NCI-H146 (cell line): Measurements from ENCODE around the gene CPTP.
A peak's percentile ranks its signal among the peaks of the same experiment; 100 is the strongest.
"Not testable (repeated sequence)": the region's sequence is repeated elsewhere in the genome, so short reads cannot be mapped to it uniquely, and the experiment has no call there.

Experiments
- DNase-seq: peaks from one replicate; lab custom pipeline; 2025; lab: John Stamatoyannopoulos, UW

CPTP gene

DNA sequence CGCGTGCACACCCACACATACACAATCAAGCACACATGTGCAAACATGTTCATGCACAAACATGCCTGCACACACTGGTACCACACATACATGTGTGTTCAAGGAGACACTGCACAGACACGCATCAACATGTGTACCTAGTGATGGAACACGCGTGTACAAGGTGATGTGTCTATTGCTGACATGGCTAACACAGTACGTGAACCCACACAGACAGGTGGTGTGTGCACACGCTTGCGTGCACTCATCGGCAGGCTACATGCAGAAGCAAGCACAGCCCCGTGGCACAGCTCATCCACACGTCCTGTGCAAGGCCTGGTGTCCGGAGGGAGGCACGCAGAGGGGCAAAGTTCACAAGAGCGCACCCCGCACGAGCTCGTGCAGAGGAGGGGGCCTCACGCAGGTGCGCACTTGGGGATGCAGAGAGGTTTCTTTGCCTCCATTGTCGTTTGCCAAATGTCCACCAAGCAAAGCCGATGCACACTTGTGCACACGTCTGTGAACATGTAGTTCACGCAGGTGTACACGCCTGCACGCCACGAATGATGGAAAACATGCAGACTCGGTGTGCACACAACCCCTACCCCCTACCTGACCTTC, 17.8 kb upstream of the CPTP start:
- no peak for DNase-seq

DNA sequence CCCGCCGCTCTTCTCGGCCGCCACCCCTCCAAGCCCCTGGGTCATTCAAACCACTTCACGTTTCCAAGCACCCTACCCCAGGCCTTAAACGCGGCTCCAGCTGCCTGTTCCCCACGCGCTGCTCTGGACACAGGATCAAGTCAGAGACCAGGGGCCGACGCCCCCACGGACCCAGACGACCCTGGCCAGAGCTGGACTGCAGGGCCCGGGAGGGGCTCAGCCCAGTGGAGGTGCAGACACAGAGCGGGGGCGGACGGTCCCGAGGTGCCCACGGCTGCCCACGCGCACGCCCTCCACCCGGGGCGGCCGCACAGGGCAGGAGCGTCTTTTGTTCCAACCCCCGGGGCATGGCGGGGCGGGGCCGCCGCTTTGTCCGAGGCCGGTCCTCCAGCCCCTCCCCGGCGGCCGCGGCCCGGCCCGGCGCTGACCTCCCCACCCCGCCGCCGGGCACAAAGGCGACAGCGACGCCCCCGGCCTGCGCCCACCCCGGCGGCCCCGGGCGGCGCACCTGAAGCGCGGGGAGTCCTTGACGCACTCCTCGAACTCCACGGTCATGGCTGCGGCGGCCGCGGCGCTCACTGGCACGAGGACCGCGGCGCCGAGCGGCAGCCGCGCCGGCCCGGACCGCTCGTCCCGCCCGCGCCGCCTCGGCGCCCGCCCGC, 17.2 kb upstream of the CPTP start:
- peak; percentile 37 for DNase-seq

DNA sequence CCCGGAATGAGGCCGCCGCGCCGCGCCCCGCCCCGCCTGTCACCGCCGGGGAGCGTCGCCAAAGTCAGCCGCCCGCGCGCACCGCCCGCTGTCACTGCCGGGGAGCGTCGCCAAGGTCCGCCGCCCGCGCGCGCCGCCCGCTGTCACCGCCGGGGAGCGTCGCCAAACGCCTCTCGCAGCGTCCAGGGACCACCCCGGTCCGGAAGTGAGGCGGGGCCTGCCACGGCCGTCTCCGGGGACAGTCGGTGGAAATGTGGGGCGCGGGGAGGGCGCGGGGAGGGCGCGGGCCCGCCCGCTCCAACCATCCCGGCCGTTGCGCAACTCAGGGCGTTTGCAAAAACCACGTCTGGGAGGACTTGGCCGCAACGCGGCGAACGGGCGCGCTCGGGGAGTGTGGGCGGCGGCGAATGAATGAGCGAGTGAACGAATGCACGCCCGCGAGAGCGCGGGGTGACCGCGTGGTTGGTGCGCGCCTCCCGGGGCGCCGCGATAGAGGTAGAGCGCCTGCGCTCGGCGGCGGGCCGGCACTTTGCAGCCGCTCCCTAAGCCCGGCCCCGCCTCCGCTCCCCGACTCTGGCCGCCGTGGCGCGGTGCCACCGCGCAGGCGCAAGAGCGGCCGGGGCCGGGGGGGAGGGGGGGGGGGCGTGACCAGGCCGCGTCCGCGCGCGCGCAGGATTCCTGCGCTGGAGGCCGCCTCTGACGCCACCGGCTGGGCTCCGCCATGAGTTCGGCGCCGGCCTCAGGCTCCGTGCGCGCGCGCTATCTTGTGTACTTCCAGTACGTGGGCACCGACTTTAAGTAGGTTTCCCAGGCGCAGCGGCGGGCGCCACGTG, 16.5 kb upstream of the CPTP start, which contains the start of the genes ACAP3 and PUSL1:
TSS of gene ACAP3 (minus strand) at position 8 of the 833 bp plus-strand sequence. CDS start 115 bp downstream, outside the sequence.
TSS of gene PUSL1 (plus strand) at position 675 of the 833 bp plus-strand sequence. CDS start at position 722, 47 bp downstream.
- peak; percentile 78 for DNase-seq

DNA sequence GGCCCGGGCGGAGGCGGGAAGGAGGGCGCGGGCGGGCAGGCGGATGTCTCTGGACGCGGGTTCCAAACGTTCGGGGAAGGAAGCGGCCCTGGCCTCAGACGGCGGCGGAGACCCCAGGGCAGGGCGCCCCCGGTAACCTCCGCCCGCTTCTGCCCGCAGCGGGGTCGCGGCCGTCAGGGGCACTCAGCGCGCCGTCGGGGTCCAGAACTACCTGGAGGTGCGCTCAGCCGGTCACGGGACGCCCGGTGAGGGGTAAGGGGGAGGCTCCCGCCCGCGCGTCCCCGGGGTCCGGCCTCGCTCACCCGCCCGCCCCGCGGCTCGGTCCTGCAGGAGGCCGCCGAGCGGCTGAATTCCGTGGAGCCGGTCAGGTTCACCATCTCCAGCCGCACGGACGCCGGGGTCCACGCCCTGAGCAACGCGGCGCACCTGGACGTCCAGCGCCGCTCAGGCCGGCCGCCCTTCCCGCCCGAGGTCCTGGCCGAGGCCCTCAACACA, 15.8 kb upstream of the CPTP start:
- DNase-seq, result peak; percentile 40

DNA sequence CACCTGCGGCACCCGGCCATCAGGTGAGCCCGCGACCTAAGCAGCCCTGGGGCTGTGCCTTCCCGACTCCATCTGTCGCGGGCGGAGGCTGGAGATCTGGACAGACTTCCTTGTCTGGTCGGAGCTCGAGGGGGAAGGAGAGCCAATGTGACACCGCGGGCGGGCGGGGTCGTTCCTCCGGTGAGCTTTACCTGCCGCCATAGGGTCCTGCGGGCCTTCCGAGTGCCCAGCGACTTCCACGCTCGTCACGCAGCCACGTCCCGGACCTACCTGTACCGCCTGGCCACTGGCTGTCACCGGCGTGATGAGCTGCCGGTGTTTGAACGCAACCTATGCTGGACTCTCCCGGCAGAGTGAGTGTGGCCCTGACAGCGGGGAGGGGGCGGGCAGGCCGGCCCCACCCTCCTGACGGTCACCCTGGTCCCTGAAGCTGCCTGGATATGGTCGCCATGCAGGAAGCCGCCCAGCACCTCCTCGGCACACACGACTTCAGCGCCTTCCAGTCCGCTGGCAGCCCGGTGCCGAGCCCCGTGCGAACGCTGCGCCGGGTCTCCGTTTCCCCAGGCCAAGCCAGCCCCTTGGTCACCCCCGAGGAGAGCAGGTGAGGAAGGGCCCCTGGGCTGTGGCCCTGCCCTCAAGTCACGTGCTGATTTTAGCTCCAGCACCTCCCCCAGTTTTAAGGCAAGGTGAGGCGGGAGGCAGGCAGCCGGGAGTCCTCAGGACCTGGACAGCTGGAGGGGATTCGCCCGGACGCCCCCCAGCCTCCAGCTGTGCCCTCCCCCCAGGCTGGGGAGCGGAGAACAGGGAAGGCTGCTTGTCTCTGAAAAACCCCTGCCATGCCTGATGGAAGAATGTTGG, 15.1 kb upstream of the CPTP start:
- DNase-seq, result no peak

DNA sequence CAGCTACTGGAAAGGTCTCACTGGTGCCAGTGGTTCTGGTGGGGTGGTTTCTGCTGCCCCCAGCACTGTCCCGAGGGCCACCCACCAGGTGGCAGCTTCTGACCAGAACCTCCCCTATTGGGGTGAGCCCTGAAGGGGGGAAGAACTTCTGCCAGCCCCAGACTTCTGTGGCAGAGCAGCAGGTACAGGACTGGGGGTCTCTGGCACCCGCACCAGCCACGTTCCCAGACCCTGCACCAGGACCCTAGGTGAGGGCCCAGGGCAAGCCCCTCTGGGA, 14.6 kb upstream of the CPTP start:
- DNase-seq, result no peak

DNA sequence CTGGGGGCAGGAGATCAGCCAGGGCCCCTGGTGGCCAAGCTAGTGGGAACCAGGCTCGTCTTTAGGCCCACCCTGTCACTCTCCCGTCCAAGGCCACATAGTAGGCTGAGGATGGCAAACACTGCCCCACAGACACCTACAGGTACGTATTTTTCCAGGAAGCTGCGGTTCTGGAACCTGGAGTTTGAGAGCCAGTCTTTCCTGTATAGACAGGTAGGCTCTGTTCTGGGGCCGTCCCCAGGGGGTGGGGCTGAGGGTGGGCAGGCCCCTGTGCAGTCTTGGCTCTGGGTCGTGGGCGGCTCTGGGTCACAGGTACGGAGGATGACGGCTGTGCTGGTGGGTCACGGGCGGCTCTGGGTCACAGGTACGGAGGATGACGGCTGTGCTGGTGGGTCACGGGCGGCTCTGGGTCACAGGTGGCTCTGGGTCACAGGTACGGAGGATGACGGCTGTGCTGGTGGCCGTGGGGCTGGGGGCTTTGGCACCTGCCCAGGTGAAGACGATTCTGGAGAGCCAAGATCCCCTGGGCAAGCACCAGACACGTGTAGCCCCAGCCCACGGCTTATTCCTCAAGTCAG, 14.0 kb upstream of the CPTP start:
- DNase-seq, result no peak

DNA sequence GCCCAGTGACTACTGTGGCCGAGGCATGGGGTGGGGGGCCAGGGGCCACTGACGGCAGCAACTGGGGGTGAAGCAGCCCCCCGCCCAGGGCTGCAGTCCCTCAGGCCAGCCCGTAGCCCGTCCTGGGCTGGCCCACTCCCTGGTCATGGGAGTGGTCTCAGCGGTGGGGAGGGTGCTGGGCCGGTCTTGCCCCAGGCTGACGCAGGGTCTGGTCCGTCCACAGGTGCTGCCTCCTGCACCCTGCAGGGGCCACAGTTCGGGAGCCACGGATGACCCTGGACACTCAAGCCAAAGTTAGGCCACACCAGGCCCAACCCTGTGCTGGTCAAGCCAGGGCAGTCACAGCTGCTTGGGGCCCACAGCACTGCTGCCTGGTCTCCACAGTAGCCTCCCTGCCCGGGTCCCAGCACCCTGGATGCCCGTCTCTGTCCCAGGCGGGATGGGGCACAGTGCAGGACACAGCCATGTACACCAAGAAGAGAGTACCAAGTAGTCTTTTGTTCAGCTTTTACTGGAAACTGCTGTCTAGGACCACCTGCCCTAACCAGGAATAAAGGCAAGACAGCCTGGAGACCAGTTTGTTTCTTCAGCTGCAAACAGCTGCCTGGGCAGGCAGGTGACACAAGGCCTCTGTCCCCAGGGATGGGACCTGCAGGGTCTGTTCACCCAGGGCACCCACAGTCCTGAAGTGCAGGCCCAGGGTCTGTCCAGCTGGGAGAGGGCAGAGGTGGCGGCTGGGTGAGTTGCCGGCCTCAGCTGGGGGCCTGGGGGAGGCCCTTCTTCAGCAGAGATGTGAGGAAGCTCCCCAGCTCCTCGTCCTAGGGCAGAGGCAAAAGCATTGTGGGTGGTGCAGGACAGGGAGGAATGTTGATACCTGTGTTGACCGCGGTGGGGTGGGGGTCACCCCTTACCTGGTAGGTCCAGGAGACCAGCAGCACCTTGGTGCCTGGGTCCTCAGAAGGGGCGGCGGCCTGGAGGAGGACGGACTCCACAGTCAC, 13.2 kb upstream of the CPTP start:
- no peak for DNase-seq

DNA sequence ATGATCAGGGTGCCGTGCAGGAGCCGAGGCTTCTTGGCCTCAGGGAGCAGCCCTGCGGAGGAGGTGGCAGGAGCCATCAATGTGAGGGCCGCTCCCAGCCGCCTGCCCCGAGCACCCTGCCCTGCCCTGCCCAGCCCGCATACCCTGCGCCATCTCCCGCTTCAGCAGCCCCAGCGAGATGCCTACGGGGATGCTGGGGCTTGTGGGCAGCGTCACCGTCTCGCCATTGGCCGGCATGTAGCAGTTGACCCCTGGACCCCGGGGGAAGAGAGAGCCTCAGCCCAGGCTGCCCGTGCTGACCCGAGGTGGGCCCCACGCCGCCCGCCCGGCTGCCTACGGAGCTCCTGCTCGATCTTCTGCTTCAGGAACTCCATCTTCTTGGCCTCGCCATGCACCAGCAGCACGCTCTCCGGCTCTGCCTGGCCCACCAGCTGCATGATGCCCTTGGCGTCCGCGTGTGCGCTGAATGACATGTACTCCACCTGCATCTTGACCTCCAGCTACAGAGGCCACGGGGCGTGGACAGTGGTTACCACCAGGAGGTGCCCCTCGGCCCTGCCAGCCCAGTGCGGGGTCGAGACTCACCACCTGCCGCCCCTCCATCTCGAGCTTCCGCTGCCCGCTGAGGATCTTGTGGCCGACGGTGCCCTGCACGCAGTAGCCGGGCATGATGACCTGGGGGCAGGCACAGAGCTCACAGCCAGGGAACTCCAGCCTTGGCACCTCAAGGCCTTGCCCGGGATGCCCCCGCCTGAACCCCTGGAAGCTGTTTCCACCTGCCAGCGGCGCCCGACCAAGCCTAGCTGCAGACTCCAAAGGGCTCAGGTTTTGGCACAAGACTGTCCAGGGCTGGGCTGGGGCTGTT, 11.9 kb upstream of the CPTP start:
- DNase-seq, result no peak

DNA sequence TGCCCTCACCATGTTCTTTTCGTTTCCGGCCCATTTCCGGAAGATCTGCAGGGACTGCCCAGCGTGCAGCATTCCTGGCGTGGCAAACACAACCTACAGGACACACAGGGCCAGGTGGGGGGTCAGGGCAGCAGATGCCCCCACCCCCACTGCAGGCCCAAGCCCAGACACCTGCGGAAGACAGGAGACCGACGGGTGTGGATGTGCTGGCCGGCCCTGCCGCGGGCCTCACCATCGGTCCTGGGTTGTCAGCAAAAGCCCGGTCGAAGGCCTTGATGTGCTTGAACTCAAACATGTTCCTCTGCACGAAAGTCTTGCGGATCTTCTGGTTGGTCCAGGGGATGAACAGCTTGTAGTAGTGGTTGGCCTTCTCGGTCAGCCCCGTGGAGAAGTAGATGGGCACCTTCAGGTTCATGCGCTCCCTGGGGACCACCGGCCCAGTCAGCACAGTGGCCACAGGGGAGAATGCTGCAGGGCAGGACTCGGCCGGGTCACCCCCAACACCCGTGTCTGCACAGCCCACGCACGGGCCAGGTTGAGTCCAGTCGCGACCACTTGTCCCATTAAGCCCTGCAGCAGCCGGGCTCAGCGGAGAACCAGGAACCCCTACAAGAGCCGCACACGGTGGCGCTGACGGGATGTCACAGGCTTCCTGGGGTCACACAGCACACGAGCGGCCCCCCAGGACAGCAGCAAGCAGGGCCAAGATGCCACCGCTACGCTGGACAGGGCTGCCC, 10.9 kb upstream of the CPTP start:
- no peak for DNase-seq

DNA sequence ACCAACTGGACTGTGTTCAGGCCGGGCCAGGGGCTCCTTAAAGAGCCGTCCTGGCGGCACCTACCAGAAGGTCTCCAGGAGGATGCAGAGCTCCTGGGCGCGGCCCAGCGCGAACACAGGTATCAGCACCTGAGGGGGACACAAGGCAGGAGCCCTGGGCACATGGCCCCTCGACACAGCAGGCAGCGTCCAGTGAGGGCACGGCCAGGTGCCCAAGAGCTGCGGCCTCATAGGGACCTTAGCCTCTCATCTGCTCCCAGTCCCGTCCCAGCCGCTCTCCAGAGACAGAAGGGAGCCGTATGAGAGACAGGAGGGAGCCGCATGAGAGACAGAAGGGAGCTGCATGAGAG, 10.4 kb upstream of the CPTP start:
- no peak for DNase-seq

DNA sequence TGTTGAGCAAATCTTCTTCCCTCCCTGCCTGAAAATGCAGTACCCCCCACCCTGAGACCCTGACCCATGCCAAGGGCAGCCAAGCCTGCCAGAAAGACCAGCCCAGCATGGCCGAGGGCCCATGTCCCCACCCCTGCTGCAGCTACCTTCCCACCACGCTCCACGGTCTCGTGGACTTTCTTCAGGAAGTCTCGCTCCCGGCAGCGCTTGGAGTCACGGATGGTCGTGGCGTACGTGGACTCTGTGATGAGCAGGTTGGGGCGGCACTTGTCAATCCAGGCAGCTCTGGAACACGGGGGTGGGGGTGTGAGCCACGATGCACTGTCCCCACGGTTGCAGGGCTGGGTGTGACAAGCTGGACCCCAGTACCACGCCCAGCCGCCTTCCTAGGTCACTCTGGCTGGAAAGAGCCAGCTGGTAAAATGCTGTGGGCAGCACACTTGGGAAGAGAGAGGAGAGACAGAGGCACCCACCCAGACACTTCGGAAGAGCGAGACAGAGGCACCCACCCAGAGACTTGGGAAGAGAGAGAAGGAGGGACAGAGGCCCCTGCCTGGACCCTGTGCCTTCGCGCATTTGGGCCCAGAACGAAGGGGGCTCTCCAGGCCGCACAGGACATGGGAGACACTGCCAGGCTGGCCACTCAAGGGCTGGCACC, 9.8 kb upstream of the CPTP start:
- DNase-seq, result no peak

DNA sequence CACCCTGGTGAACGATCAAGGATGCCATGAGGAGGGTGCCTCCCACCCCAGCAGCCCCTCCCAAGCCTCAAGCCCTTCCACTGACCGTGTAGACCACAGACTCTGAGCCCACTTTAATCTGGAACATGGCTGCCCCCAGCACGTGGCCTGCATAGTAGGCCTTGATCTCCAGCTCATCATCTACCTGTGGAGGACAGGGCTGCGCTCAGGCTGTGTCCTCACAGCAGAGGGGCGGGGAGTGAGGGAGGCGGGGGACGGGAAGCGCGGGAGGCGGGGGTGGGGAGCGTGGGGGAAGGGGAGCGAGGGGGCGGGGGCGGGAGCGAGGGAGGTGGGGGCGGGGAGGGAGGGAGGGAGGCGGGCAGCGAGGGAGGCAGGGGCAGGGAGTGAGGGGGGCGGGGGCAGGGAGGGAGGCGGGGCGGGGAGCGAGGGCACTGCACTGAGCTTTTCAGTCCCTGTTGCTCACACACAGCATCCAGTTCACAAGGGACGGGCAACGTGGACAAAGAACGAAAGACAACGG, 9.1 kb upstream of the CPTP start:
- no peak for DNase-seq

DNA sequence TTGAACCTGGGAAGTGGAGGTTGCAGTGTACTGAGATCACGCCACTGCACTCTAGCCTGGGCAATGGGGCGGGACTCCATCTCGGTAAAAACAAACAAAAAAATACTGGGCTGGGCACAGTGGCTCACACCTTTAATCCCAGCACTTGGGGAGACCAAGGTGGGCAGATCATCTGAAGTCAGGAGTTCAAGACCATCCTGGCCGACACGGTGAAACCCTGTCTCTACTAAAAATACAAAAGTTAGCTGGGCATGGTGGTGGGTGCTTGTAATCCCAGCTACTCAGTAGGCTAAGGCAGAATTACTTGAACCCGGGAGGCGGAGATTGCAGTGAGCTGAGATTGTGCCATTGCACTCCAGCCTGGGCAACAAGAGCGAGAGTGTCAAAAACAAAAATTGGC, 8.4 kb upstream of the CPTP start:
- DNase-seq, result not testable (repeated sequence)

DNA sequence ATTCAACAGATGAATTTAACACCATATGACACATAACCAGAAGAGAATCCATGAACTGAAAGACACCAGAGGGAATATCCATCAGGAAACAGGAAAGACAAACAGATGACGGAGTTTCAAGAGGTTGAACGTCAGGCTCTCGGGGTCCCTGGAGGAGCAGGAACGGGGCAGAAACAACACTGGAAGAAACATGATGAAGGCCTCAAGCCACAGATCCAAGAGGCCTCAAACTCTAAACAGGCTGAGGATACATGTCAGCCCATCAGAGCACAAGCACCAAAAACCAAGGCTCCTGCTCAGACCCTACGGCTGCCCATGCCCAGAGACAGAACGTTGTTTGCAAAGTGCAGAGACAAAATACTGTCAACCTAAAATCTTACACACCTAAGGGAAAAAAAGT, 7.2 kb upstream of the CPTP start:
- no peak for DNase-seq

DNA sequence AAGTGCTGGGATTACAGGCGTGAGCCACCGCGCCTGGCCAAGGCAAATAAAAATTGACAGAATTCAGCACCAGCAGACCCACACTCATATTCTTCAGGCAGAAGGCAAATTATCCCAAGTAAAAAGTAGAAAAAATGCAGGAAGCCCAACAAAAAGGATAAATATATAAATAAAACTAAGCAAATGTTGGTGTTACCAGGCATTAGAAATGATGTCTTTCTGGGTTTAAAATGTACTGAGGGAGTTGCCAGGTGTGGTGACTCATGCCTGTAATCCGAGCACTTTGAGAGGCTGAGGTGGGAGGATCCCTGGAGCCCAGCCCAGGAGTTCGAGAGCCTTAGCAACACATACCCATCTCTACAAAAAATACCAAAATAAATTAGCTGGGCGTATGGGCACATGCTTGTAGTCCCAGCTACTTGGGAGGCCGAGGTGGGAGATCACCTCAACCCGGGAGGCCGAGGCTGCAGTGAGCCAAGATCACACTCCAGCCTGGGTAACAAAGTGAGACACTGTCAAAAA, 6.4 kb upstream of the CPTP start:
- DNase-seq, result no peak

DNA sequence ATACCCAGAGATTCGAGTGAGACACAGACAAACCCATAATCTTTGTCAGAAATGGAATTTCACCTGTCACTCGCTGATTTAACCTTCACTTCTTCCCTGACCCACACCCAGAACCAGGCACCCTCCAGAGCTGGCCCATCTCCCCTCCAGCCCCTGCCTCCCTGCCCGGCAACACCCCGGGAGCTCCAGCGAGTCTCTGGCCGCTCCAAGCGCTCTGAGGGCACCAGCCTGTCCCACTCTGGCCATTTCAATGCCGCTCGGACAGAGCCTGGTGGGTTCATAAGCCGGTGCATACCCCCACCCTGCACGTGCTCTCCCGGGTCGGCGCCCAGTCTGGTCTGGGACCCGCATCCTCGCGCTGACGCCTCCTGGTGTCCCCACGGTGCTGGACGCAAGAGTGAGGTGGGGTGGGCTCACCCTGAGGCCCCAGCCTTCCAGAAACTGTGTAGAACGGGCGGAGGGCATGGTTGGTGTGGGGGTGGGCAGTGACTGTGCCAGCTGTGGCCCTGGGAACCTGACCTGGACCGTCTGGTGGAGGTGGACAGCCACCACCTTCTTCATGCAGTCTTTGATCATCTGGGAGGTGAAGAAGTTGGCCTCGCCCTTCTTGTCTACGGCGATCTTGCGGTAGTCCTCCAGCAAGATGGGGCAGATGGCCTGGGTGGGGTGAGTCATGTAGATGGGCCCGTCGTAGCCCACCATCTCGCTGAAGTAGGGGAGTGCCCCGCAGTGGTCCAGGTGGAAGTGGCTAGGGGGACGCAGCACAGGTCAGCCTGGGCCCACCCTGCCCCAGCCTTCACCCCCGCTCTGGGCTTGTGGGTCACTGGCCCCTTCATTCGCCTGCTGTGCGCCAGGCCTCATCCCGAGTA, 5.6 kb upstream of the CPTP start:
- DNase-seq, result no peak
